HG02870 (cell line): ENCODE measurements around the gene UGGT2.
"Not testable (repeated sequence)": the region's sequence is repeated elsewhere in the genome, so short reads cannot be mapped to it uniquely, and the experiment has no call there.

Experiments
- ATAC-seq: cut with Tn5 transposase; IDR thresholded peaks from one replicate; pipeline ENCODE4 v1.9.1; 2021; ENCODE audit warnings: mild to moderate bottlenecking, moderate library complexity; ENCODE audit not compliant: unreplicated experiment

The UGGT2 gene

DNA sequence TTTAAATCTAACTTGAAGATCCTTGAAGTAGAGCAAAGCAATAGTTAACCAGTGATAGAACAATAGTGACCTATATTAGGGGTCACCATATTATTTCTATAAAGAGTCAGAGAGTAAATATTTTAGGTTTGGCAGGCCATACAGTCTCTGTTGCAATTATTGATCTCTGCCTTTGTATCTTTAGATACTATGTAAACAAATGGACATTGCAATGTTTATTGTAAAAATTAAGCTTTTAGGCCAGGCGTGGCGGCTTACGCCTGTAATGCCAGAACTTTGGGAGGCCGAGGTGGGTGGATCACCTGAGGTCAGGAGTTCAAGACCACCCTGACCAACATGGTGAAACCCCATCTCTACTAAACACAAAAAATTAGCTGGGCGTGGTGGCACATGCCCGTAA is 80.5 kb downstream of the UGGT2 start:
- ATAC-seq = not testable (repeated sequence)

DNA sequence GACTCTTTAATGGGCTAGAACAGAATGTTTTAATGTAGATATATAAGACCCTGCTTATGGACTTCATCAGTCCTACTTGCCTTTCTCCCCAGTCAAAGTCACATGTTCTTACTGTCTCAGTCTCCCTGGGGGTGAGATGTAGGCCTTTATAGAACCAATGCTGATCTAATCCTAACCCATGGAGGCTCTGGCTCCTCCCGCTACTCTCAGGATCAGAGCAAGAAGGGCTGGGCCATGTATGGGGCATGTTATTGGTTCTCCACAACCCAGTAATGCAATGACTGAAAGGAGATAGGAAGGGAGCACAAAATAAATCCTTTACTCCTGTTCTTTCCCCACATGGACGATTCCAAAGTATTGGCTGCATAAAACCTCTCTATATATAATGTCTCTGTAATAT is 82.3 kb downstream of the UGGT2 start:
- ATAC-seq = no peak

DNA sequence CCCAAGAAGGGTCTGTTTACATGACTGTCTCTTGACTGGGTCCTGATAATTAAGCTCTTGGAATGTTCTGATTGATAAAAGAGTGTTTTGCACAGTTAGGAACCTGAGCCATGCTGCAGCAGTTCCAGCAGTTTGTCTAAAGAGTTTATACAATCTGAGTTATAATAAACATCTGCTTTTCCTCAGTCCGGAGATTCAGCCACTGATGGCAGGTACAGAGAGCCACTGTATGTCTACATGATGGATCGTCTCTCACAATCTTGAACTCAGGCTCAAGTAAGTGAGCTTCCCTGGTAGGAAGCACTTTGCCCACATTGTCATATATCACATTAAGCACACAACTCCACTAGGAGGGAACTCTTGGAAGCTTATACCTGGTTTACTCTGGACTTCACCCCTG is 84.3 kb downstream of the UGGT2 start:
- no peak for ATAC-seq

DNA sequence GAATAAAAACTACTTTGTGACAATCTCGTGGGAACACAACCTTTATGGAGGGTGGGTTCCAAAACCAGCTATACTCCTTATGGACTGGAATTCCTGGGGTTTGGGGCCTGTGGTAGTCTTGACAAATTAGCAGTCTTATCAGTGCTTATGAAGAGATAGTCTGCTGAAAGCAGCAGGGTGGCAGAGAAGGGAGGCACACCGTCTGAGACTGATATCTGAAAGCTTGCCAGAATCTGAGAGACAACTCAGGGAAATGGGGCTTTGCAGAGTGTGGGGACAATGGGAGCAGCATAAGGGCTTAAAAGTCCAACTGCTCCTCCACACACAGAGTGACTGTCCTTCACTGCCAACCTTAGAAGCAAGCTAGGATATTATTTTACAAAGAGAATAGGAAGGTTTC is 95.9 kb downstream of the UGGT2 start:
- no peak for ATAC-seq

DNA sequence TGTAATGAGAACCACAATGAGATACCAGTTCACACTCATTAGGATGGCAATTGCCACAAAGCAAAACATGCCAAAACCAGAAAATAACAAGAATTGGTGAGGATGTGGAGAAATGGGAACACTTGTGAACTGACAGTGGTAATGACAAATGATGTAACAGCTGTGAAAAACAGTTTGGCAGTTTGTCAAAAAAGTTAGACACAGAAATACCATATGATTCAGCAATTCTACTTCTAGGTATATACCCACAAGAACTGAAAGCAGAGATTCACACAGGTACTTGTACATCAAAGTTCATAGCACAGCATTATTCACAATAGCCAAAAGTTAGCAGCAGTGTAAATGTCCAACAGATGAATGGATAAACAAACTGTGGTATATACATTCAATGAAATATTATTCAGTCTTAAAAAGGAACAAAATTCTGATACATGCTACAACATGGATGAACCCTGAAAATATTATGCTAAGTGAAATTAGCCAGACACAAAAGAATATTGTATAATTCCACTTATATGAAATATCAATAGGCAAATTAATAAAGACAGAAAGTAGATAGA is 96.5 kb downstream of the UGGT2 start:
- no peak for ATAC-seq

DNA sequence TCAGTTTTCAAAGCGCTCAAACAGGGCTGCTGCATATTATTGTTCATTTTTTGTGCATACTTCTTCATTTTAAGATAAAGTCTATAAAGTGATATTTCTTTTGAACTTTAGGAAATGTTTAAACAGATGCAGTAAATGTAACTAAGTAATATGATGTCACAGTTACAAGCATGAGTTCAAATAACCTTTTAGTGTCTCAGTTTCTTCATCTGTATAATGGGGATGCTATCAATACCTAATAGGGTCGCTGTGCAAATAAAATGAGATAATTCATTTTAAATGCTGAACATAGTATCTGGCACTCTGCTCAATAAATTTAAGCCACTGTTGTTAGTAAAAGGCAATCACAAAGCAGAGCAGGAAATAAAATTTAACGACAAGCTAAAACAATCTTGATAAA is 97.5 kb downstream of the UGGT2 start:
- no peak for ATAC-seq

DNA sequence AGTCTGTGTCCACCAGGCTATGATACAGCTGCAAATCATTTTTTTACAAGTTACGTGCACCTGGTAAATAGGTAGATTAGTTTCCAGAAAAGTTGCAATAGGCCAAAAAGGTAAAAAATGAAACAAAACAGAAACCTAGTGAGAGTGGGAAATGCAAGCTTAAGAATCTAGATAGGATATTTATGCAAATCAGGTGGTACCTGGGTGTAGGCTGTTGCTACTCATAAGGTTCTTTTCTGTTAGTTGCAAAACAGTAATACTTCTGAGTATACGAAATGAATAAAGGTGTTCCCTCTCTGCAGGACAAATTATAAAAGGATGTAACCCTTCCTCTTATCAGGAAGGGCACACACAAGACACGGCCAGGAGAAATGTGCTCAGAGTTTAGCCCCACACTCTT is 97.9 kb downstream of the UGGT2 start:
- peak; percentile 78 for ATAC-seq

DNA sequence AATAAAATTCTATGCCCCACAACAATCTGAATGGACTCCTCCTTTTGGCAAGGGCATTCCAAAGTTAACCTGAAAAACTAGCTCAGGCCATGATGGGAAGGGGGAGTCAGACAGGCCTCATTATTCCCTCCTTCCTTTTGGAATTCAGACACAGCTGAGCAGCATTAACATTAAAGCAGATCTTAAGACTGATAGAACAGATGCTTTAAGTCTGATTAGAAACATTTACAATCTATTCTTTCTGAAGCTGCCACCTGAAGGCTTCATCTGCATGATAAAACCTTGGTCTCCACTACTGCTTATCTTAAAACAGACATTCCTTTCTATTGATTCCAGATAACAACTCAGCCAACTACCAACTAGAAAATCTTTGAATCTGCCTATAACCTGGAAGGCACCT is 98.9 kb downstream of the UGGT2 start:
- ATAC-seq = no peak

DNA sequence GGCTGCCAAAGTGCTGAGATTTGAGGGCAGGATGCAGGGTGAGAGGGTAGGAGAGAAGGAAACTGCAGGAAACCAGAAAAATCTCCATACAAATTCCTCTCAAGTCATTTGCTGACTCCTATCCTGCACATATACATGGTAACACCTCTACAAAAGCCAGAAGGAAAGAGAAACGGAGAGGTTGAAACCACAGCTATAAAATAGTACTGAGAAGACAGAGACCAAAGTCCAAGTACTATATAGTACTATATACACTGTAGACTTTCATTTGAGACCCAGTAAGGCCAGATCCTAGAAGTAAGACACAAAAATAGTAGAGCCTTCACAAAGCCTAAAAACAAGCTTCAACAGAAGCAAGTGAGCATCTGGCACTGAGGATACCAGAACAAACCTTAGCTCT is 103.1 kb downstream of the UGGT2 start:
- no peak for ATAC-seq

DNA sequence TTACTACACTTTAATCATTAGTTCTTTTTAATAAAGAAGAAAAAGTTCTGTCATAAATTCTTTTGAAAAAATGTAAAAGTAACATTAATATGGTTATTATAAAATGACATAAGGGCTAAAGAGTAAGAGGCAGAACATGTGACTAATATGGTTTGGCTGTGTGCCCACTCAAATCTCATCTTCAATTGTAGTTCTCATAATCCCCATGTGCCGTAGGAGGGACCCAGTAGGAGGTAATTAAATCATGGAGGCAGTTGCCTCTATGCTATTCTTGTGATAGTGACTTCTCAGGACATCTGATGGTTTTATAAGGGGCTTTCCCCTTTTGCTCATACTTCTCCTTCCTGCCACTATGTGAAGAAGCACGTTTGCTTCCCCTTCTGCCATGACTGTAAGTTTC is 104.5 kb downstream of the UGGT2 start:
- ATAC-seq = no peak

DNA sequence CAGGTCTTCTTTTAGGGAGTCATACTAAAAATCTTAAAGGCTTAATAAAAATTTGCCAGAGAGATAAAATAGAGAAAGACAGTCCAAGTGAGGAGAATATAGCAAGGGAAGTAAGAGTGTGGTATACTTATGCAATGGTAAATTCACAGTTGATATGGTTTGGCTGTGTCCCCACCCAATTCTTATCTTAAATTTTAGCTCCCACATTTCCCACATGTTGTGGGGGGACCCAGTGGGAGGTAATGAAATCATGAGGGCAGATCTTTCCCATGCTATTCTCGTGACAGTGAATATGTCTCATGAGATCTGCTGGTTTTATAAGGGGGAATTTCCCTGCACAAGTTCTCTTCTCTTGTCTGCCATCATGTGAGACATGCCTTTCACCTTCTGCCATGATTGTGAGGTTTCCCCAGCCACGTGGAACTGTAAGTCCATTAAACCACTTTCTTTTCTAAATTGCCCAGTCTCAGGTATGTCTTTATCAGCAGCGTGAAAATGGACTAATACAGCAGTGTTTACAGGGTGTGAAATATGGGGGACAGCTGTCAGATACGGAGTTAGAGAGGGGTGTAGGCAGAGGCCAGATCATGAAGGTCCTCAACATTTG is 115.4 kb downstream of the UGGT2 start:
- ATAC-seq = no peak

DNA sequence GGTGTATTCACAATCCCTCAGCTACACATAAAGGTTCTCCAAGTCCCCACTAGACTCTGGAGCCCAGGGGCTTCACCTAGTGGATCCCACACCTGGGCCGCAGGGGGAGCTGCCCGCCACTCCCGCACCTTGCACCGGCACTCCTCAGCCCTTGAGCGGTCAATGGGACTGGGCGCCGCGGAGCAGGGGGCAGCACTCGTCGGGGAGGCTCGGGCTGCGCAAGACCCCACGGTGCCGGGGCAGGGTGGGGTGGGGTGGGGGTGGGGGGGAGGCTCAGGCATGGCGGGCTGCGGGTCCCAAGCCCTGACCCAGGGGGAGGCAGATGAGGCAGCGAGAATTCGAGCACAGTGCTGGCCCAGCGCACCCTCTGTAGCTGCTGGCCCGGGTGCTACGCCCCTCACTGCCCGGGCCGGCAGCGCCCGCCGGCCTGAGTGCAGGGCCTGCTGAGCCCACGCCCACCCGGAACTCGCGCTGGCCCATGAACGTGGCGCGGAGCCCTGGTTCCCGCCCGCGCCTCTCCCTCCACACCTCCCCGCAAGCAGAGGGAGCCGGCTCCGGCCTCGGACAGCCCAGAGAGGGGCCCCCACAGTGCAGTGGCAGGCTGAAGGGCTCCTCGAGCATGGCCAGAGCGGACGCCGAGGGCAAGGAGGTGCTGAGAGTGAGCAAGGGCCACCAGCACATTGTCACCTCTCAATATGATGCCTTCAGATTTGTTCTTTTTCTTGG is 121.7 kb downstream of the UGGT2 start:
- no peak for ATAC-seq

DNA sequence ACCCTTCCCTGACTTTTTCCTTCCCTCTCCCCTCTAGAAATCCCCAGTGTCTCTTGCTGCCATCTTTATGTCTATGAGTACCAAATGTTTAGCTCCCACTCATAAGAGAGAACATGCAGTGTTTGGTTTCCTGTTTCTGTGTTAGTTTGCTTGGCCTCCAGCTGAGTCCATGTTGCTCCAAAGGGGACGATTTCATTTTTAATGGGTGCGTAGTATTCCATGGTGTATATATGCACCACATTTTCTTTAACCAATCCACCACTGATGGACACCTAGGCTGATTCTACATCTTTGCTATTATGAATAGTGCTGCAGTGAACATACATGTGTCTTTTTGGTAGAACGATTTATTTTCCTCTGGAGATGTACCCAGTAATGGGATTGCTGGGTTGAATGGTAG is 123.8 kb downstream of the UGGT2 start:
- no peak for ATAC-seq

DNA sequence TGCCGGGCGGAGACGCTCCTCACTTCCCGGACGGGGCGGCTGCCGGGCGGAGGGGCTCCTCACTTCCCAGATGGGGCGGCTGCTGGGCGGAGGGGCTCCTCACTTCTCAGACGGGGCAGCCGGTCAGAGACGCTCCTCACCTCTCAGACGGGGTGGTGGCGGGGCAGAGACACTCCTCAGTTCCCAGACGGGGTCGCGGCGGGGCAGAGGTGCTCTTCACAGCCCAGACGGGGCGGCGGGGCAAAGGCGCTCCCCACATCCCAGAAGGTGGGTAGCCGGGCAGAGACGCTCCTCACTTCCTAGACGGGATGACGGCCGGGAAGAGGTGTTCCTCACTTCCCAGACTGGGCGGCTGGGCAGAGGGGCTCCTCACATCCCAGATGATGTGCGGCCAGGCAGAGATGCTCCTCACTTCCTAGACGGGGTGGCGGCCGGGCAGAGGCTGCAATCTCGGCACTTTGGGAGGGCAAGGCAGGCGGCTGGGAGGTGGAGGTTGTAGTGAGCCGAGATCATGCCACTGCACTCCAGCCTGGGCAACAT is 124.8 kb downstream of the UGGT2 start:
- not testable (repeated sequence) for ATAC-seq

DNA sequence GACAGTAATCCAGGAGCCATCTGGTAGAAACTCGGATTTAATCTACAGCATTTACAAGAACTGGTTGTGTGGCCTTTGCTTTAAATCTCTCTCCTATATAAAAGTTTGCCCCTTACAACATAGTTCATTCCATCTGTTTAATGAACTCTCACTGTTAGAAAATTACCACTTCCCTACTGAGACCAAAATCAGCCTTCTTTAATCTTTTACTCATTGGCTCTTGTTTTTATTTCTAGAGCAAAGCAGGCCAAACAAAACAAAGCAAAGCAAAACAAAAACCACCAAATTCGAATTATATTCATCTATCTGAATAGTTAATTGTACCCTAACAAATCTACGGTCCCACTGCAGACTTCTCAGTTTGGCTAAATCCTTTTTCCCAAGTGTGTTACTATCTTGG is 127.0 kb downstream of the UGGT2 start:
- ATAC-seq = no peak

DNA sequence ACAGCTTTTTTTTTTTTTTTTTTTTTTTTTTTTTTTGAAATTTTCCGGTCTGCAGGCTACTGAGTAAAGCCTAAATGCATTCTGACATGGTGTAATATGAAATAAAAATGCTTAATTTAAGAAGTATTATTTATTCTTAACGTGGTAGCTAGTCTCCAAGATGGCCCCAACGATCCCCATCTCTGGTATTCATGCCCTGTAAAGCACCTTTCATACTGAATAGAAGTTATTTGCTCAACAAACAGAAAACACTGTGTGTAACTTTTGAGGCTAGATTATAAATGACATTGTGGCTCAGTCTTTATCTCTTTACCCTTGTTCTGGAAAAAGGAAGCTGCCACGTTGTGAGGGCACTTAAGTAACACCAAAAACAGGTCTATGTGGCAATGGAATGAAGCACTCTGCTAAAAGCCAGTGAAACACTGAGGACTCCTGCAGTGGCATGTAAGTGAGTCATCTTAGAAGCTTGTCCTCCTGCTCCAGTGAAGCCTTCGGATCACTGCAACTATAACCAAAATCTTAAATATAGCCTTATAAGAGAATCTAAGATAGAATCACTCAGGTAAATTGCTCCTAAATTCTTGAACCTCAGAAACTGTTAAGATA is 128.7 kb downstream of the UGGT2 start:
- ATAC-seq = no peak

DNA sequence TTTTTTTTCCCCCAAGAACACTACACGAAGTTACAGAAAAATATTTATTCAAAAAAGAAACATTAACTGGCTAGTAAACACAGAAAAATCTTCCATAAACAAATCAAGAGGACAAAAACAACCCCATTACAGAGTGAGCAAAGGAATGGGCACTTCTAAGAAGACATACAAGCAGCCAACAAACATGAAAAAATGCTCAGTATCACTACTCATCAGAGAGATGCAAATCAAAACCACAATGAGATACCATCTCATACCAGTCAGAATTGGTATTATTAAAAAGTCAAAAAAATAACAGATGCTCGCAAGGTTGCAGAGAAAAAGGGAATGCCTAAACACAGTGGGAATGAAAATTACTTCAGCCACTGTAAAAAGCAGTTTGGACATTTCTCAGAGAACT is 131.7 kb downstream of the UGGT2 start:
- no peak for ATAC-seq

DNA sequence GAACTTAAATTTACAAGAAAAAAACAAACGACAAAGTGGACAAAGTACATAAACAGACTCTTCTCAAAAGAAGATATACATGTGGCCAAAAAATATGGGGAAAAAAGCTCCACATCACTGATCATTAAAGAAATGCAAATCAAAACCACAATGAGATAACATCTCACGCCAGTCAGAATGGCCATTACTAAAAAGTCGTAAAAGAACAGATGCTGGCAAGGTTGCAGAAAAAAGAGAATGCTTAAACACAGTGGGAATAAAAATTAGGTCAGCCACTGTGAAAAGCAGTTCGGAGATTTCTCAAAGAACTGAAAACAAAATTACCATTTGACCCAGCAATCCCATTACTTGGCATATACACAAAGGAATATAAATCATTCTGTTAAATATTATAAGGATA is 132.7 kb downstream of the UGGT2 start:
- ATAC-seq = no peak

DNA sequence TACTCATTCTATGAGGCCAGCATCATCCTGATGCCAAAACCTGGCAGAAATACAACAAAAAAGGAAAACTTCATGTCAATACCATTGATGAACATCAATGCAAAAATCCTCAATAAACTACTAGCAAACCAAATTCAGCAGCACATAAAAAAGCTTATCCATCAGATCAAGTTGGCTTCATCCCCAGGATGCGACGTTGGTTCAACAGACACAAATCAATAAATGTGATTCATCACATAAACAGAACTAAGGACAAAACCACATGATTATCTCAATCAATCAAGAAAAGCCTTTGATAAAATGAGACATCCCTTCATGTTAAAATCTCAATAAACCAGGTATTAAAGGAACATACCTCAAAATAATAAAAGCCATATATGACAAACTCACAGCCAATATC is 134.3 kb downstream of the UGGT2 start:
- ATAC-seq = no peak

DNA sequence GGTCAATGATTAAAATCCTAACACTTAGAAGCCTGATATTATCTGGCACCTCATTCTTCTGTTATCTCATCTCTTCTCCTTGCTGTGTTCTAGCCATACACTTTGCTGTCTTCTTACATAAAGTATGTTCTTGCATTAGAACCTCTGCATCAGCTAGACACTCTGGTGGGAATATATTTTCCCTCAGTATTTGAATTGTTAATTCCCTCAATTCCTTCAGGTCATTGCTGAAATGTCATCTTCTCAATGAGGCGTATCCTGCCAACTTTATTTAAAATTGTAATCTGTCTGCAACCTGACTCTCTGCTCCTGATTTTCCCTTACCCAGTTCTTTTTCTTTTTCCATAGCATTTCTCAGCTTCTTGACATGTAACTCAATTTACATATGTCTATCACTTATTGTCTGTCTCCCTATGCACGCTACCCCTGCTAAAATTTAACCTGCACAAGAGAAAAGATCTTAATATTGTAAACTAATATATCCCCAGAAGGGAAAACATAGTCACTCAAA is 138.2 kb downstream of the UGGT2 start:
- no peak for ATAC-seq

DNA sequence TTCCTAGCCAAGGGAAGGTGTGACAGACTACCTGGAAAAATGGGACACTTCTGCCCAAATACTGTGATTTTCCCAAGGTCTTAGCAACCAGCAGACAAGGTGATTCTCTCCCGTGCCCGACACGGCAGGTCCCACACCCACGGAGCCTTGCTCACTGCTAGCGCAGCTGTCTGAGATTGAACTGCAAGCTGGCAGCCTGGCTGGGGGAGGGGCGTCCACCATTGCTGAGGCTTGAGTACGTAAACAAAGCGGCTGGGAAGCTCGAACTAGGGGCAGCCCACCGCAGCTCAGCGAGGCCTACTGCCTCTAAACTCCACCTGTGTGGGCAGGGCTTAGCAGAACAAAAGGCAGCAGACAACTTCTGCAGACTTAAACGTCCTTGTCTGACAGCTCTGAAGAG is 146.2 kb downstream of the UGGT2 start:
- no peak for ATAC-seq

DNA sequence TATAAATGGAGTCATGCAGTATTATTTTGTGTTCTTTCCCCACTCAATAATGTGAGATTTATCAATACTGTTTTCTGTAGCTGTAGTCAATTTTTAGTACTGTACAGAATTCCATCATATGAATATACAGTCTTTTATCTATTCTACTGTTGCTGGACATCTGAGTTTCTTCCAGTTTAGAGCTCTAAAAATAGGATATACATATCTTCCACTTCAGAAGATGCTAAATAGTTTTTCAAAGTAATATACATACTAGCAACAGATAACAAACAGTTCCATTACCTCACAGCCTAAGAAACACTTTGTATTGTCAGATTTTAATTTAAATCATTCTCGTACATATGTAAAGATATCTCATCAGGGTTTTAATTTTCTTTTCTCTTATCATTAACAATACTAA is 149.6 kb downstream of the UGGT2 start:
- ATAC-seq = no peak
